Kidney tubule cell (primary cell): ENCODE results near the gene NXPH4.

Experiments
- DNase-seq: peaks from one replicate; pipeline ENCODE4 v3.0.0-alpha.2; 2018; ENCODE audit warnings: low spot score

NXPH4 gene

DNA sequence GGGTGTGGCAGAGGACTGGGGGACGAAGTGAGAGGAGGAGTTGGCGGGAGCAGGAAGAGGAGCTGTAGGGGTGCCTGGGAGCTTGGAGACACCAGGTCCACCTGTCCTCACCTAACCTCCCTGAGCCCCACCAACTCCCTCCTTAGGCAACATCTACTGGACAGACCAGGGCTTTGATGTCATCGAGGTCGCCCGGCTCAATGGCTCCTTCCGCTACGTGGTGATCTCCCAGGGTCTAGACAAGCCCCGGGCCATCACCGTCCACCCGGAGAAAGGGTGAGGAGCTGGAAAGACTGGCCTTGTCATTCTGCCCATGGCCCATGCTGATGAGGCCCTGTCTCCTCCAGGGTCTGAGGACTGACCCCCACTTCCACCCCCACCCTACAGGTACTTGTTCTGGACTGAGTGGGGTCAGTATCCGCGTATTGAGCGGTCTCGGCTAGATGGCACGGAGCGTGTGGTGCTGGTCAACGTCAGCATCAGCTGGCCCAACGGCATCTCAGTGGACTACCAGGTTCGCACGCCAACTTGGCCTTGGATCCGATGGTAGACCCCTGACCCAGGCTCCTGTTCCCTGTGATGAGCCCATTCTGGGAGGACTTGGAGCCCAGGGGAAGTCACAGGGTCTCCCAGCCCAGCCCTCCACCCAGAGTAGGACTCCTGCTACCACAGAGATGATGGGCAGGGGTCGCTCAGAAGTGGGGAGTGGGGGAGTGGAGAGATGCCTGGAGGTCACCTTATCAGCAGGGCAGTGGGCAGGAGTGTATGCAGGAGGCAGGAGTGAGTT lies 32.5 kb upstream of the NXPH4 start:
- no peak for DNase-seq

DNA sequence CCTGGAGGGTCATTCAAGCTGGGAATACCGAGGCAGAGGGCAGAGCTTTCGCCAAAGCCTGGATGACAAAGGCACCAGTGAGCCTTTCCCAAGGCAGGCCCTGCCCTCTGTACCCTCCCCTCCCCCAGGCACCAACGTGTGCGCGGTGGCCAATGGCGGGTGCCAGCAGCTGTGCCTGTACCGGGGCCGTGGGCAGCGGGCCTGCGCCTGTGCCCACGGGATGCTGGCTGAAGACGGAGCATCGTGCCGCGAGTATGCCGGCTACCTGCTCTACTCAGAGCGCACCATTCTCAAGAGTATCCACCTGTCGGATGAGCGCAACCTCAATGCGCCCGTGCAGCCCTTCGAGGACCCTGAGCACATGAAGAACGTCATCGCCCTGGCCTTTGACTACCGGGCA lies 31.2 kb upstream of the NXPH4 start:
- no peak for DNase-seq

DNA sequence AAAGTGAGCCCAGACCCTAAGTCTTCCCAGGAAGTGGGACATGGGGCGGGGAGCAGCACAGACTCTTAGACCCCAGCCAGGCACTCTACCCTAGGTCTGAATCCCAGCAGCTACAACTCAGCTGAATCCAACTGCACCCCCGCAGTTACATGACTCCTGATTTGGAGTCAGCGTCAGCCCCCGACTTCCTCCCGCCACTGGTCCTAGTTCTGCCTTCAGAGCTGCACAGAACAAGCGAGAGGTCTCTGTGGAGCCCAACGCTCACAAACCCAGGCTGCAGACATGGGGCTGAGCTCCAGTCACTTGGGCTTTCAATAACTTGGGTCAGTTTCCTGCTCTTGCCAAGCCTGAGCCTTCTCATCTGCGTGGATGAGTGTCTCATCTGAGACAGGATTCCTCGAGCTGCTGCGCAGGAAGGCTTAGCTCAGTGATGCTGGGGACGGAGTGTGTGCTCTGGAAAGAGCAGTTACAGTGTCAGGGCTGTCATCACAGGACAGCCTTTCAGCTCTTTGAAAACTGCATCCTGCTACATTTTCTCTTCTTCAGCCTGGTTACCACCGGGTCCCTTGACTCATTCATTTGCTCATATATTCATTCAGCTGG lies 30.6 kb upstream of the NXPH4 start:
- DNase-seq, result no peak

DNA sequence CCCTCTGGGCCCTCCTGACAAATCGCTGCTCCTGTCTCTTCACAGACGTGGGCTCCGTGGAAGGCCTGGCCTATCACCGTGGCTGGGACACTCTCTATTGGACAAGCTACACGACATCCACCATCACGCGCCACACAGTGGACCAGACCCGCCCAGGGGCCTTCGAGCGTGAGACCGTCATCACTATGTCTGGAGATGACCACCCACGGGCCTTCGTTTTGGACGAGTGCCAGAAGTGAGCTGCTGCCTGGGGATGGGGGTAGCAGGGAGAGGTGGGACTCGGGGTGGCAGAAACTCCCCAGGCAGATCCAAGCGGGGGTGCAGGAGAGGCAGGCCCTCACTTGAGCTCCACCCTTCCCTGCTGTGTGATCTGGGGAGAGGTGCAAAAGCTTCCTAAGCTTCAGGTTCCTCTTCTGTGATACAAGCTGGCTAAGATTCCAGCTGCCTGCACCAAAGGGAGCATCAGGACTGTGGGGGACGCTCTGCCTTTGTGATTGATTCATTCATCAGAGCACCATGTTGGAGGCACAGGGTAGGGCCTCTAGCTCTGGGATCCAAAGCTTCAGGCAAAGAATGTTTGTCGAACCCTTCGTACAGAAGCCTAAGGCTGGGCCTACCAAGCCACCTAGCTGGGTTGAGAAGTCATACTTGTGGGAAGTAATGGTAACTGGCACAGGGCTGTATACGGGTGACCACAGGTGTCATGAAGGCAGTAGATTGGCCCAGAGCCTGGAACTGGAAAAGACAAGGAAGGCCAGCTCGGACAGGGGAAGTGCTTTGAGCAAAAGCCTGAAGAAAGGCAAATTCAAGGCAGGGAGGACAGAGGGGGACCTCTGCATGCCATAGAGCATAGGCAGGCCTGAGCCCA lies 29.1 kb upstream of the NXPH4 start:
- DNase-seq, result no peak

DNA sequence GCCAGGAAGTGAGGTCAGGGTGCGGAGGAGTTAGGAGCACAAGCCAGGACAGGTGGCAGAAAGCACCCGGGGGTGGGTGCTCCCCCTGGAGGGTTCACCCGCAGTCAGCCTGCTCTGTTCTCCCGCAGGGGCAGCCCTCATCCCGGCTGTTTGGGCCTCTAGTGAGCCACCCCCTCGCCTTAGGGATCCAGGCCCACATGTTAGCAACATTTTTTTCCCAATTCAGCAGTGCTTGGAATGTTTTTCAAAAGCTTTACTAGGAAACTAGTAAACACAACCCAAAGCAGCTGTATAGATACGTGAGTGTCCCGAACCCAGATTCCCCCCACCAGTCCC lies 28.5 kb upstream of the NXPH4 start:
- DNase-seq, result no peak

DNA sequence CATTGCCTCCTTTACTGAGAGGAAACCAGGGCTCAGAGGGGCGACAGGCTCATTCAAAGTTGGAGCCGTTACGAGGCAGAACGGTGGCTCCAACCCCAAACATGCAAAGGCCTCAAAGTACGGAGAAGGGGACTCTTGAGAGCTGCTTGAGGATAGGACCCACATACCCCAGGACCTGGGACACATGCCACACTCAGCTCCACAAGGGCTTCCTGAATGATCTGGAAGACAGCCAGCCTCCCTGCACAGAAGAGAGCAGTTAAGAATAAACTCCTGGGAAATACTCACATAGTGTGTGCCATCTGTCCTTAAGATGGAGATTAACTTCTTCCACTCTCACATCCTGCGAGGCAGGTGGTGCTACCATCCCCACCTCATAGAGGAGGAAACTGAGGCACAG lies 26.6 kb upstream of the NXPH4 start:
- no peak for DNase-seq

DNA sequence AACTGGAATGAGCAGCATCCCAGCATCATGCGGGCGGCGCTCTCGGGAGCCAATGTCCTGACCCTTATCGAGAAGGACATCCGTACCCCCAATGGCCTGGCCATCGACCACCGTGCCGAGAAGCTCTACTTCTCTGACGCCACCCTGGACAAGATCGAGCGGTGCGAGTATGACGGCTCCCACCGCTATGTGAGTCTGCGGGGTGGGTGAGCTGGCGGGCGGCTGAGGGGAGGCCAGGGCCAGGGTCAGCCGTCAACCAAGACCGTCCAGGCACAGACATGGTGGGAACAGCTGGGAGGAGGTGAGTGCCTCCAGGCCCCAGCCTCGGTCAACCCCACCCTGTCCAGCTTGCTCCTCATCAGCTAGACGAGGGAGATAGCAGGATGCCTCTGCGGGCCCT lies 25.8 kb upstream of the NXPH4 start:
- no peak for DNase-seq

DNA sequence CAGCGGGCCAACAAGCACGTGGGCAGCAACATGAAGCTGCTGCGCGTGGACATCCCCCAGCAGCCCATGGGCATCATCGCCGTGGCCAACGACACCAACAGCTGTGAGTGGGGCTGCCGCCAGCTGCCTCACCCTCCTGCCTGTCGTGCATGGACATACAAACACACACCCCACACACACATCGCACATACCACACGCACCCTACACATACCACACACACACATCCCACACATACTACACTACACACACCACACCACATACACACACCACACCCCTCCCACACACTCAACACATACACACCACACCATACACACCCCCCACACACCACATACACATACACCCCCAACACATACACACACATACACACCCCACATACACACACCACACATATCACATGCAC lies 25.2 kb upstream of the NXPH4 start:
- no peak for DNase-seq

DNA sequence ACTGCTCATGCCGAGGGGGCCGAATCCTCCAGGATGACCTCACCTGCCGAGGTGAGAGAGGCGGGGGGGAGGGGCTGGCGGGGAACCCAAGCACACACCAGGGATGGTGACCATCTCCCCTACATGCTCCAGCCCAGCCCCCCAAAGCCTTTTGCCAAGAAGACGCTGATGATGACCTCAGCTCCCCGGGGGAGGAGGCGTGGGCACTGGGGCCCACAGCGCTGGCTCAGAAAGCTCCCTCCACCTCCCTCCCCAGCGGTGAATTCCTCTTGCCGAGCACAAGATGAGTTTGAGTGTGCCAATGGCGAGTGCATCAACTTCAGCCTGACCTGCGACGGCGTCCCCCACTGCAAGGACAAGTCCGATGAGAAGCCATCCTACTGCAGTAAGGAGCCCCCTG lies 23.7 kb upstream of the NXPH4 start:
- DNase-seq, result no peak

DNA sequence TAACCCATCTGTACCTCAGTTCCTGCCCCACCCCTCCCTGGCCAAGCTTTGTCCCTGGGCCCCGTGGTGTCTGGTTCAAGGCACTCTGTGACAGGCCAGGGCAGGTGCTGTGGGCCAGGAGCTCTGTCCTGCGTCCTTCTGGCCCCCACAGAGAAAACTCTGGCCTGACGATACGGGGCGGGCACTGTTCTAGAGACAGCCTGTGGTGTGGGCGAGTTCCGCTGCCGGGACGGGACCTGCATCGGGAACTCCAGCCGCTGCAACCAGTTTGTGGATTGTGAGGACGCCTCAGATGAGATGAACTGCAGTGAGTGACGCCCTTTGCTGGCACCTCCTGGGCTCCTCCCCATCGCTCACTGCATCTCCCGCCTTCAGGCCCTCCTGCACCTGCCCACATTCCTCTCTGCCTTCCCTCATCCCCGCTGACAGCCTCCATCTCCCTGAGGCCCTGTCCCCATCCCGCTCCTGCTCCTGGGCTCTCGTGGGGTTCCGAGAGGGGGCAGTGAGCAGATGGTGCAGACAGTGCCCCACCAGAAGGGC lies 22.8 kb upstream of the NXPH4 start:
- no peak for DNase-seq

DNA sequence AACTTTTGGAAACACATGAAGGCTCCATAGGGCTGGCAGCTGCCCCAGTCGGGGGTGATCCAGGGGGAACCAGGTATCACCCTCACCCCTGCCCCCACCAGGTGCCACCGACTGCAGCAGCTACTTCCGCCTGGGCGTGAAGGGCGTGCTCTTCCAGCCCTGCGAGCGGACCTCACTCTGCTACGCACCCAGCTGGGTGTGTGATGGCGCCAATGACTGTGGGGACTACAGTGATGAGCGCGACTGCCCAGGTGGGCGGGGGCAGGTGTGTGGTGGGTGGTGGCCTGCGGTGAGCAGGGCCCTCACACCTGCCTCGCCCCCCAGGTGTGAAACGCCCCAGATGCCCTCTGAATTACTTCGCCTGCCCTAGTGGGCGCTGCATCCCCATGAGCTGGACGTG lies 22.3 kb upstream of the NXPH4 start:
- DNase-seq, result no peak

DNA sequence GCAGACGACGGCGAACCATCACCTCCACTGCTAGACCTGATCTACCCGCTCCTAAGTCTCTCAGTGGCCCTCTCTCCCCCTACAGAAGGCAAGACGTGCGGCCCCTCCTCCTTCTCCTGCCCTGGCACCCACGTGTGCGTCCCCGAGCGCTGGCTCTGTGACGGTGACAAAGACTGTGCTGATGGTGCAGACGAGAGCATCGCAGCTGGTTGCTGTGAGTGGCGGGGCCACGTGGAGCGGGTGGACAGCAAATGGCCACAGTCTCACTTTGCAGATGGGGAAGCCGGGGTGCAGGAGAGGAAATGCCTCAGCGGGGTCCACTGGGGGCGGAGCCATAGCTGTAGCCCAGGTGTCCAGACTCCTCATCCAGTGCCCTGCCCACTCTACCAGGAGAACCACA lies 21.4 kb upstream of the NXPH4 start:
- no peak for DNase-seq

DNA sequence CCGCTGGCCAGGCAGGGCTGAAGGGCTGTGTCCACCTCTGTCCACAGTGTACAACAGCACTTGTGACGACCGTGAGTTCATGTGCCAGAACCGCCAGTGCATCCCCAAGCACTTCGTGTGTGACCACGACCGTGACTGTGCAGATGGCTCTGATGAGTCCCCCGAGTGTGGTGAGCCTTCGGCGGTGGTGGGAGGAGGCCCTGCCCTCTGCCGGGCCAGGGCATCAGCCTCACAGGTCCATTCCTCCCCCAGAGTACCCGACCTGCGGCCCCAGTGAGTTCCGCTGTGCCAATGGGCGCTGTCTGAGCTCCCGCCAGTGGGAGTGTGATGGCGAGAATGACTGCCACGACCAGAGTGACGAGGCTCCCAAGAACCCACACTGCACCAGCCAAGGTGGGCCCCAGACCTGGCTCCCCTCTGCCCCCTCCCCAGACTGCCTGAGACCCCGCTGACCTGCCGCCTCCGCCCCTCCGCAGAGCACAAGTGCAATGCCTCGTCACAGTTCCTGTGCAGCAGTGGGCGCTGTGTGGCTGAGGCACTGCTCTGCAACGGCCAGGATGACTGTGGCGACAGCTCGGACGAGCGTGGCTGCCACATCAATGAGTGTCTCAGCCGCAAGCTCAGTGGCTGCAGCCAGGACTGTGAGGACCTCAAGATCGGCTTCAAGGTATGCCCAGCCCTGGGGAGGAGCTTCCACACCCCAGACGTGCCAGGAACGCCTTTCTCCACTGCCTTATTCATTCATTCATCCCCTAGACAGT lies 20.8 kb upstream of the NXPH4 start:
- DNase-seq, result no peak

DNA sequence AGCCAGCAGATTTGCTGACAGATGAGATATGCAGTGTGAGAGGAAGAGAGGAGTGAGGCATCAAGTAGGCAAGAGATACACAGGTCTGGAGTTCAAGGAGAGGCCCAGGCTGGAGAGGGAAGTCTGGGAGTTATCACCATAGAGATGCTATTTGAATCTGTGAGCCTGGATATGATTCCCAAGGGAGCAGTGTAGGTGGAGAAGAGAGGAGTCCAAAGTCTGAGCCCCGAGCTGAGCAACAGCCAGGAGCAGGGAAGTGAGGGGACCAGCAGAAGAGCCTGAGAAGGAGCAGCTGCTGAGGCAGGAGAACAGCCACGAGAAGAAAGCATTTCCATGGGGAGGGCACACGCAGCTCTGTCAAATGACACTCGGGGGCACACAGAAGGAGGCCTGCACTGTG lies 20.2 kb upstream of the NXPH4 start:
- no peak for DNase-seq

DNA sequence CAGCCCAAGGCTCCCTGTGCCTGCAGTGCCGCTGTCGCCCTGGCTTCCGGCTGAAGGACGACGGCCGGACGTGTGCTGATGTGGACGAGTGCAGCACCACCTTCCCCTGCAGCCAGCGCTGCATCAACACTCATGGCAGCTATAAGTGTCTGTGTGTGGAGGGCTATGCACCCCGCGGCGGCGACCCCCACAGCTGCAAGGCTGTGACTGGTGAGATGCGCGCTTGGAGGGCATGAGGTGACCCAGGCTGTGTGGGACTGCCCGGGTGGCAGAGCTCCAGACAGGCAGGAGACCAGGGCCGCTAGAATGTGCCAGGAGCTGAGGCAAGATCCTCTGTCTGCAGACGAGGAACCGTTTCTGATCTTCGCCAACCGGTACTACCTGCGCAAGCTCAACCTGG lies 19.6 kb upstream of the NXPH4 start:
- no peak for DNase-seq

DNA sequence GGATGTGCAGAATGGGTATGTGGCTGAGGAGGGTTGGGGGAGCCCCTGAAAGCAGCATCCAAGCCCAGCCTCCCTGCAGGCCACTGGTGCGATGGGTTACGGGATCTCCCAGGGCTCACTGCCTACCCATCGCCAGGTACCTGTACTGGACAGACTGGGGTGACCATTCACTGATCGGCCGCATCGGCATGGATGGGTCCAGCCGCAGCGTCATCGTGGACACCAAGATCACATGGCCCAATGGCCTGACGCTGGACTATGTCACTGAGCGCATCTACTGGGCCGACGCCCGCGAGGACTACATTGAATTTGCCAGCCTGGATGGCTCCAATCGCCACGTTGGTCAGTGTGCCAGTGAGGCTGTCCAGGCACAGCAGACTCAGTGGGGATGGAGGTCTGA lies 18.3 kb upstream of the NXPH4 start:
- DNase-seq, result no peak

DNA sequence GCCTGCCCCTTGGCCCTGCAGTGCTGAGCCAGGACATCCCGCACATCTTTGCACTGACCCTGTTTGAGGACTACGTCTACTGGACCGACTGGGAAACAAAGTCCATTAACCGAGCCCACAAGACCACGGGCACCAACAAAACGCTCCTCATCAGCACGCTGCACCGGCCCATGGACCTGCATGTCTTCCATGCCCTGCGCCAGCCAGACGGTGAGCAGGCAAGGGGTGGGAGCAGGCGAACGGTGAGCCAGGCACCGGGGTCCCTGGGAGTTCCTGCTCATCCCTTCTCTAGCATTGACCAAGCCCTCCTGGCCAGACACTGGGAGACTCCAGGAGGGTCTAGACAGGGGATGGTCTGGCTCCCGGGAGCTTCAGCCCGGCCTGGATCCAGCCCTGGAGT lies 17.4 kb upstream of the NXPH4 start:
- DNase-seq, result no peak

DNA sequence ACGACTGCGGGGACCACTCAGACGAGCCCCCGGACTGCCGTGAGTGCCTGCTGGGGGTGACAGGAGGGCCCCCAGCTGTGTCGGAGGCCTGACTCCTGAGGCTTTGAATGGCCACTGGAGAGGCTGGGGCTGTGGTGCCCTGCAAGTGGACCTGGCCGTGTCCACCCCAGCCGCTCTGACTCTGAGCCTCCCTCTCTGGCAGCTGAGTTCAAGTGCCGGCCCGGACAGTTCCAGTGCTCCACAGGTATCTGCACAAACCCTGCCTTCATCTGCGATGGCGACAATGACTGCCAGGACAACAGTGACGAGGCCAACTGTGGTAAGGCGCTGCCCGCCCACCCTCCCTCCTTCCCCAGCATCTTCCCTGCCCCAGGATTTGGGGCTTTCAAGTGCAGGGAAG lies 16.1 kb upstream of the NXPH4 start:
- no peak for DNase-seq

DNA sequence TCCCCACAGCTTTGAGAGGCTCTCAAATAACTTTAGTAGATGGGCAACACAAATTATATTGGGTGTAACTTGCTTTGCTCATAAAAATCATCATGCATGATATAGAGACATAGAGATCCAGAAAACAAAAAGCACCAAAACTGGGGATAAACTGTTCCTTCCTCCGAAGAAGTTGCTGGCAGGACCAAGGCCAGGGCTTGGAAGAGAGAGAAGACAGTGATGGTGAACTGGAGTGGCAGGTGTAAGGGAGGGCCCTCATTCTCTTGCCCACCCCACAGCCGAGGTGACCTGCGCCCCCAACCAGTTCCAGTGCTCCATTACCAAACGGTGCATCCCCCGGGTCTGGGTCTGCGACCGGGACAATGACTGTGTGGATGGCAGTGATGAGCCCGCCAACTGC lies 15.4 kb upstream of the NXPH4 start:
- DNase-seq, result no peak

DNA sequence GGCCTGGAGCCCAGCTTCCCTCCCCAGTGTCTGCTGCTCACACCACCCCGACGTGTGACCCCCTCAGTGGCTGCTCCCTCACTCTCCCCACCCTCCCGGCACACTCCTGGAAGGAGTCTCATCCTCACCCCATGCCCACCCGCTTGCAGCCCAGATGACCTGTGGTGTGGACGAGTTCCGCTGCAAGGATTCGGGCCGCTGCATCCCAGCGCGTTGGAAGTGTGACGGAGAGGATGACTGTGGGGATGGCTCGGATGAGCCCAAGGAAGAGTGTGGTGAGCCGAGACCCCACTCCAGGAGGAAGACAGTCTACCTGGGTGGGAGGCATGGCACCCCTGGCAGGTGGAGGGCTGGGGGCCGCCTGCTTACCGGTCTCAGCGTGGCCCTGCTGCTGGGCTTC lies 15.0 kb upstream of the NXPH4 start:
- DNase-seq, result no peak

DNA sequence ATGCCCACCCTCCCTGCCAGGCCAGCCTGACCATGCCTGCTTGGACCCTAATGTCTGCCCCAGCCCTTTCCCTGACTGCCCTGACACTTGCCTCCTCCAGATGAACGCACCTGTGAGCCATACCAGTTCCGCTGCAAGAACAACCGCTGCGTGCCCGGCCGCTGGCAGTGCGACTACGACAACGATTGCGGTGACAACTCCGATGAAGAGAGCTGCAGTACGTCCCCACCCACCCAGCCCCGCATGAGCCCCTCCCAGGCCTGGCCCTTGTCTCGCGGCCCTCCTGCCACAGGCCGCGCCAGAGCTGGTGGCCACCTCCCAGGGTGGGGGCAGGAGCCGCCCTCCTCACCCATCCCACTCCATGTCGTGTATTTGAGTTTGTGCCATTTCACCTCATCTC lies 14.3 kb upstream of the NXPH4 start:
- no peak for DNase-seq

DNA sequence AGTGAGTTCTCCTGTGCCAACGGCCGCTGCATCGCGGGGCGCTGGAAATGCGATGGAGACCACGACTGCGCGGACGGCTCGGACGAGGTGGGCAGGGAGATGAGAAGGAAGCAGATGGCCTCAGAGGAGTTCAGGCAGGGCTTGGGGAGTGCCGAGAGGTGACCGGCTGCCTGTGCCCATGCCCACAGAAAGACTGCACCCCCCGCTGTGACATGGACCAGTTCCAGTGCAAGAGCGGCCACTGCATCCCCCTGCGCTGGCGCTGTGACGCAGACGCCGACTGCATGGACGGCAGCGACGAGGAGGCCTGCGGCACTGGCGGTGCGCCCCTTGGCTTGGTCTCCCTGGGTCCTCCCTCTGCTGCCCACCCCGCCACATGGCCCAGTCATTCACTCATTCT lies 13.4 kb upstream of the NXPH4 start:
- DNase-seq, result no peak
